HUES6 (cell line): Measurements from ENCODE around the gene CAPZA3.
"Not testable (repeated sequence)": the region's sequence is repeated elsewhere in the genome, so short reads cannot be mapped to it uniquely, and the experiment has no call there.

Source experiments
- H3K27ac ChIP-seq: 2 replicates; pipeline ENCODE4 v1.7.0; 2013; ENCODE audit warnings: low read depth, mild to moderate bottlenecking, low read length, inconsistent platforms
- H3K27me3 ChIP-seq: 2 replicates; pipeline ENCODE4 v1.6.1; 2013; ENCODE audit warnings: low read length; ENCODE audit not compliant: control insufficient read depth, insufficient read depth
- H3K36me3 ChIP-seq: 2 replicates; pipeline ENCODE4 v1.6.1; 2013; ENCODE audit warnings: low read length; ENCODE audit not compliant: control insufficient read depth, insufficient read depth
- H3K4me1 ChIP-seq: 2 replicates; pipeline ENCODE4 v1.6.1; 2013; ENCODE audit warnings: low read length; ENCODE audit not compliant: control insufficient read depth, insufficient read depth
- H3K4me3 ChIP-seq: 2 replicates; pipeline ENCODE4 v1.5.1; 2013; ENCODE audit warnings: low read depth, low read length
- H3K9ac ChIP-seq: one replicate; pipeline ENCODE4 v1.6.1; 2013; ENCODE audit warnings: mild to moderate bottlenecking, low read length
- H3K9me3 ChIP-seq: 2 replicates; pipeline ENCODE4 v1.6.1; 2013; ENCODE audit warnings: low read depth, low read length; ENCODE audit not compliant: control insufficient read depth, insufficient read depth

The CAPZA3 gene

GRCh38 chr12:18737819-18738218, at the start of gene CAPZA3, which contains the start of gene PLCZ1:
Gene CAPZA3 (plus strand): TSS chr12:18738119. CDS start chr12:18738269, 150 bp downstream.
Gene PLCZ1 (minus strand): TSS chr12:18738012. CDS start chr12:18737371, 641 bp downstream.
- H3K36me3 ChIP-seq = no peaks in the 10 kb centered on the region

GRCh38 chr12:18689771-18690170, 48.1 kb upstream of the CAPZA3 start:
- no peak overlapping the region for H3K9ac ChIP-seq
- no peaks in the 10 kb centered on the region for H3K27me3 ChIP-seq
- H3K4me3 ChIP-seq = no peak overlapping the region
- 0 out of 2 replicates have a peak, but pooled peaks cover 4% of the 10 kb centered on the region for H3K4me1 ChIP-seq
- H3K9me3 ChIP-seq = no peaks in the 10 kb centered on the region
- H3K36me3 ChIP-seq = no peaks in the 10 kb centered on the region
- no peak overlapping the region for H3K27ac ChIP-seq

More at GRCh38 chr12:18737819-18738218, at the start of gene CAPZA3, which contains the start of gene PLCZ1:
- no peaks in the 10 kb centered on the region for H3K4me1 ChIP-seq
- H3K27ac ChIP-seq = no peak within 1 kb of the TSS
- no peaks in the 10 kb centered on the region for H3K27me3 ChIP-seq
- no peak within 1 kb of the TSS for H3K9ac ChIP-seq
- H3K4me3 ChIP-seq = no peak within 1 kb of the TSS
- H3K9me3 ChIP-seq = peaks cover 8% of the 10 kb centered on the region

GRCh38 chr12:18690653-18691052, 47.3 kb upstream of the CAPZA3 start:
- no peak overlapping the region for H3K9ac ChIP-seq
- no peaks in the 10 kb centered on the region for H3K36me3 ChIP-seq
- H3K27me3 ChIP-seq = no peaks in the 10 kb centered on the region
- H3K27ac ChIP-seq = no peak overlapping the region
- H3K4me1 ChIP-seq = 0 out of 2 replicates have a peak, but pooled peaks cover 4% of the 10 kb centered on the region
- H3K4me3 ChIP-seq = no peak overlapping the region
- H3K9me3 ChIP-seq = no peaks in the 10 kb centered on the region

- not testable (repeated sequence) for H3K27me3 ChIP-seq, H3K36me3 ChIP-seq, H3K4me1 ChIP-seq, H3K9ac ChIP-seq, H3K4me3 ChIP-seq, H3K9me3 ChIP-seq, H3K27ac ChIP-seq
These were observed 43.9 kb upstream of the CAPZA3 start for GRCh38 chr12:18693986-18694385.

GRCh38 chr12:18696971-18697602, 40.8 kb upstream of the CAPZA3 start:
- no peak overlapping the region for H3K4me3 ChIP-seq
- no peaks in the 10 kb centered on the region for H3K9me3 ChIP-seq
- no peaks in the 10 kb centered on the region for H3K4me1 ChIP-seq
- H3K27ac ChIP-seq = no peak overlapping the region
- no peaks in the 10 kb centered on the region for H3K27me3 ChIP-seq
- no peaks in the 10 kb centered on the region for H3K36me3 ChIP-seq
- no peak overlapping the region for H3K9ac ChIP-seq

- no peak overlapping the region for H3K4me3 ChIP-seq
- no peaks in the 10 kb centered on the region for H3K27me3 ChIP-seq
- no peaks in the 10 kb centered on the region for H3K9me3 ChIP-seq
- H3K4me1 ChIP-seq = peaks cover 6% of the 10 kb centered on the region; the same call in 1 of the 2 replicates
- no peaks in the 10 kb centered on the region for H3K36me3 ChIP-seq
- H3K27ac ChIP-seq = no peak overlapping the region
- H3K9ac ChIP-seq = no peak overlapping the region
These were observed 37.6 kb upstream of the CAPZA3 start for GRCh38 chr12:18700271-18700670.

GRCh38 chr12:18703321-18703720, 34.6 kb upstream of the CAPZA3 start:
- Histone ChIP-seq H3K9ac (no peak overlapping the region), H3K4me1 (peaks cover 6% of the 10 kb centered on the region; the same call in 1 of the 2 replicates), H3K9me3 (peaks cover 8% of the 10 kb centered on the region), H3K36me3 (no peaks in the 10 kb centered on the region), H3K27me3 (no peaks in the 10 kb centered on the region), H3K27ac (no peak overlapping the region), H3K4me3 (no peak overlapping the region)

GRCh38 chr12:18703911-18704310, 34.0 kb upstream of the CAPZA3 start:
- Histone ChIP-seq H3K36me3 (no peaks in the 10 kb centered on the region), H3K4me1 (peaks cover 6% of the 10 kb centered on the region; the same call in 1 of the 2 replicates), H3K27ac (no peak overlapping the region), H3K27me3 (no peaks in the 10 kb centered on the region), H3K4me3 (no peak overlapping the region), H3K9me3 (peaks cover 10% of the 10 kb centered on the region), H3K9ac (no peak overlapping the region)

GRCh38 chr12:18706798-18707197, 31.1 kb upstream of the CAPZA3 start:
- Histone ChIP-seq H3K4me3 (no peak overlapping the region), H3K9me3 (peaks cover 10% of the 10 kb centered on the region), H3K36me3 (no peaks in the 10 kb centered on the region), H3K4me1 (peaks cover 6% of the 10 kb centered on the region; the same call in 1 of the 2 replicates), H3K27me3 (no peaks in the 10 kb centered on the region), H3K9ac (no peak overlapping the region), H3K27ac (no peak overlapping the region)

- Histone ChIP-seq H3K9ac (no peak overlapping the region), H3K9me3 (no peaks in the 10 kb centered on the region), H3K36me3 (no peaks in the 10 kb centered on the region)
These were observed 21.7 kb upstream of the CAPZA3 start for GRCh38 chr12:18716236-18716635.

GRCh38 chr12:18718462-18718861, 19.5 kb upstream of the CAPZA3 start:
- Histone ChIP-seq H3K4me3 (no peak overlapping the region), H3K27ac (no peak overlapping the region), H3K4me1 (no peaks in the 10 kb centered on the region), H3K36me3 (no peaks in the 10 kb centered on the region), H3K27me3 (no peaks in the 10 kb centered on the region), H3K9me3 (no peaks in the 10 kb centered on the region), H3K9ac (no peak overlapping the region)

More at GRCh38 chr12:18716236-18716635, 21.7 kb upstream of the CAPZA3 start:
- no peak overlapping the region for H3K4me3 ChIP-seq
- H3K27ac ChIP-seq = no peak overlapping the region
- no peaks in the 10 kb centered on the region for H3K4me1 ChIP-seq
- no peaks in the 10 kb centered on the region for H3K27me3 ChIP-seq
